Measurements from ENCODE around the gene BRI3.

- TF ChIP-seq TAF1 (IDR thresholded peaks at IDR 0.05; ENCODE audit: control insufficient read depth, extremely low read depth, insufficient read depth, low read length, severe bottlenecking) (no peak), TBL1XR1 (IDR thresholded peaks at IDR 0.05; ENCODE audit: low read length in 2 of 2) (no peak), EZH2 (IDR thresholded peaks at IDR 0.05; ENCODE audit: borderline replicate concordance, low read depth, low read length) (no peak), RFX5 (IDR thresholded peaks at IDR 0.05; ENCODE audit: low read depth, low read length) (no peak), ZNF274 (IDR thresholded peaks at IDR 0.05; ENCODE audit: borderline replicate concordance, low read depth, low read length) (no peak), CTCF (IDR thresholded peaks at IDR 0.05 in 2 of 3, conservative IDR thresholded peaks at IDR 0.05 in 1 of 3; ENCODE audit: insufficient read depth in 2 of 3, low read depth in 1 of 3, low read length in 3 of 3) (no peak), HCFC1 (IDR thresholded peaks at IDR 0.05; ENCODE audit: low read depth, low read length) (no peak), KDM5B (IDR thresholded peaks at IDR 0.05; ENCODE audit: insufficient replicate concordance, low read depth, low read length) (no peak), ZC3H11A (IDR thresholded peaks at IDR 0.05; ENCODE audit: low read depth, low read length) (no peak)
These were observed 26.5 kb downstream of the BRI3 start for GRCh38 chr7:98307971-98308466.
